Ectodermal cell (in vitro differentiated cells): ENCODE data around the gene PRKCA.

Experiments
- H3K27ac ChIP-seq: 2 replicates; pipeline ENCODE4 v1.7.0; 2013; ENCODE audit warnings: mild to moderate bottlenecking, low read depth, low read length; ENCODE audit not compliant: insufficient read depth, poor library complexity, severe bottlenecking
- H3K27me3 ChIP-seq: 2 replicates; pipeline ENCODE4 v1.7.0; 2013; ENCODE audit warnings: mild to moderate bottlenecking, low read length; ENCODE audit not compliant: insufficient read depth, control insufficient read depth, poor library complexity, severe bottlenecking
- H3K36me3 ChIP-seq: one replicate; pipeline ENCODE4 v1.7.0; 2013; ENCODE audit warnings: low read length; ENCODE audit not compliant: control insufficient read depth, insufficient read depth
- H3K4me1 ChIP-seq: one replicate; pipeline ENCODE4 v1.7.0; 2013; ENCODE audit warnings: low read length; ENCODE audit not compliant: control insufficient read depth, insufficient read depth
- H3K4me3 ChIP-seq: 2 replicates; pipeline ENCODE4 v1.7.0; 2013; ENCODE audit warnings: low read depth, low read length, control low read depth; ENCODE audit not compliant: insufficient read depth
- H3K9me3 ChIP-seq: 2 replicates; pipeline ENCODE4 v1.7.0; 2013; ENCODE audit warnings: mild to moderate bottlenecking, low read length, moderate library complexity; ENCODE audit not compliant: control insufficient read depth
- WGBS, 2 experiments: methylation state at CpG; one replicate each; pipeline ENCODE4 v1.1.7; 2013; ENCODE audit warnings: missing lambda C conversion rate in 2 of 2; 5-methylcytosine and 5-hydroxymethylcytosine counted together

Gene PRKCA

DNA sequence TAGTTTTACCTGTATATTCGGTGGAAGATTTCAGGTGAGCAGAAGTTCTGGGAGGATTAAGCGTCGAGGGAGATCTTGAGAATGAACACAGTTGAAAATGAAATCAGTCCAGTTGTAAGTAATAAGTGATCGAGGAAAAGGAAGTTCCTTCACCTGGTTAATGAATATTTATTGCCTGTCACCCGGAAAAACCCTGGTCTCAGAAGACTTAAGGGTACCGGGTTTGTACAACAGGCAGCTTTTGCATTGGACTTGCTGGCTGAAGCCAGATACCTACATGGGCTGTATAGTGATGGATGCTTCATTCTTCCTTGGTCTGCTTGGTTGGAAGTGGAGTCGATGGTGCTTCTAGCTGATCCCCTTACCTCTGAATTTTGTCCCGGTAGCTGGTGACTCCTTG lies 72.7 kb downstream of the PRKCA start:
- no peak overlapping the region for H3K27ac ChIP-seq
- no peaks in the 10 kb centered on the region for H3K27me3 ChIP-seq
- no peaks in the 10 kb centered on the region for H3K36me3 ChIP-seq
- H3K4me1 ChIP-seq, result peaks cover 9% of the 10 kb centered on the region
- no peak overlapping the region for H3K4me3 ChIP-seq
- H3K9me3 ChIP-seq, result no peaks in the 10 kb centered on the region
- WGBS, 2 experiments, result 94% methylated on average over 8 of the region's 8 CpGs

GRCh38 chr17:66378296-66378695 lies 75.9 kb downstream of the PRKCA start:
- no peaks in the 10 kb centered on the region for H3K9me3 ChIP-seq
- no peak overlapping the region for H3K27ac ChIP-seq
- no peaks in the 10 kb centered on the region for H3K27me3 ChIP-seq
- 70 to 72% methylated on average over 5 of the region's 5 CpGs for WGBS, 2 experiments
- H3K4me3 ChIP-seq, result no peak overlapping the region
- no peaks in the 10 kb centered on the region for H3K36me3 ChIP-seq
- H3K4me1 ChIP-seq, result peaks cover 9% of the 10 kb centered on the region

GRCh38 chr17:66379544-66379943 lies 77.1 kb downstream of the PRKCA start:
- Histone ChIP-seq H3K27ac (no peak overlapping the region), H3K9me3 (no peaks in the 10 kb centered on the region), H3K4me1 (peaks cover 4% of the 10 kb centered on the region), H3K4me3 (no peak overlapping the region), H3K27me3 (no peaks in the 10 kb centered on the region), H3K36me3 (no peaks in the 10 kb centered on the region)
- 94 to 98% methylated on average over 4 of the region's 4 CpGs for WGBS, 2 experiments

DNA sequence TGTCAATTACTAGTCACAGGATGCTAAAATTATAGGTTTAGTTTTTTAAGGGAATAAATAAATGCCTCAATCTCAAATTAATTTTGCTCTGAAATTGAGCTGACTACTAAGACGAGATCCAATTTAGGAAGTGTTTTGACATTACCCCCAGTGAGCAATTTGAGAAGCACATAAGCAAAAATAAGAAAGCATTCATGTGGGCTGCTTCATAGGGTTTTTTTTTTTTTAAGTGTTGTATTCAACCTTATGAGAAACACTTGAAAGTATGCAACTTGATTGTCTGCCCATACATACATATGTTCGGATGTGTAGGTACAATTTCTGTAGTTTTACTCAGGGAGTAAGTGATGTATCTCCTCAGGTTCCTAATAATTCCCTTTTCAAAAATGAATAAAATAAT lies 77.6 kb downstream of the PRKCA start:
- H3K4me1 ChIP-seq, result no peaks in the 10 kb centered on the region
- no peaks in the 10 kb centered on the region for H3K9me3 ChIP-seq
- no peak overlapping the region for H3K4me3 ChIP-seq
- 88 to 97% methylated on average over 1 of the region's 2 CpGs for WGBS, 2 experiments
- no peak overlapping the region for H3K27ac ChIP-seq
- no peaks in the 10 kb centered on the region for H3K27me3 ChIP-seq
- no peaks in the 10 kb centered on the region for H3K36me3 ChIP-seq

GRCh38 chr17:66381701-66382362 lies 79.4 kb downstream of the PRKCA start:
- 67 to 81% methylated on average over 4 of the region's 4 CpGs for WGBS, 2 experiments
- Histone ChIP-seq H3K4me3 (no peak overlapping the region), H3K27ac (no peak overlapping the region), H3K36me3 (no peaks in the 10 kb centered on the region), H3K27me3 (no peaks in the 10 kb centered on the region), H3K9me3 (no peaks in the 10 kb centered on the region), H3K4me1 (peaks cover under 1% of the 10 kb centered on the region)

- no peaks in the 10 kb centered on the region for H3K9me3 ChIP-seq
Measured at GRCh38 chr17:66383333-66383732, 80.9 kb downstream of the PRKCA start.

GRCh38 chr17:66386498-66387351 lies 84.3 kb downstream of the PRKCA start:
- H3K4me1 ChIP-seq, result peaks cover 11% of the 10 kb centered on the region
- no peak overlapping the region for H3K4me3 ChIP-seq
- no peaks in the 10 kb centered on the region for H3K9me3 ChIP-seq
- H3K27ac ChIP-seq, result peak overlapping the region; percentile 19
- no peaks in the 10 kb centered on the region for H3K36me3 ChIP-seq
- no peaks in the 10 kb centered on the region for H3K27me3 ChIP-seq
- 5 to 50% methylated on average over 1 to 2 of the region's 2 CpGs for WGBS, 2 experiments

More at GRCh38 chr17:66383333-66383732, 80.9 kb downstream of the PRKCA start:
- H3K27me3 ChIP-seq, result no peaks in the 10 kb centered on the region
- peaks cover 11% of the 10 kb centered on the region for H3K4me1 ChIP-seq
- H3K27ac ChIP-seq, result no peak overlapping the region
- WGBS, 2 experiments, result 92 to 98% methylated on average over 4 of the region's 4 CpGs
- no peaks in the 10 kb centered on the region for H3K36me3 ChIP-seq
- H3K4me3 ChIP-seq, result no peak overlapping the region

DNA sequence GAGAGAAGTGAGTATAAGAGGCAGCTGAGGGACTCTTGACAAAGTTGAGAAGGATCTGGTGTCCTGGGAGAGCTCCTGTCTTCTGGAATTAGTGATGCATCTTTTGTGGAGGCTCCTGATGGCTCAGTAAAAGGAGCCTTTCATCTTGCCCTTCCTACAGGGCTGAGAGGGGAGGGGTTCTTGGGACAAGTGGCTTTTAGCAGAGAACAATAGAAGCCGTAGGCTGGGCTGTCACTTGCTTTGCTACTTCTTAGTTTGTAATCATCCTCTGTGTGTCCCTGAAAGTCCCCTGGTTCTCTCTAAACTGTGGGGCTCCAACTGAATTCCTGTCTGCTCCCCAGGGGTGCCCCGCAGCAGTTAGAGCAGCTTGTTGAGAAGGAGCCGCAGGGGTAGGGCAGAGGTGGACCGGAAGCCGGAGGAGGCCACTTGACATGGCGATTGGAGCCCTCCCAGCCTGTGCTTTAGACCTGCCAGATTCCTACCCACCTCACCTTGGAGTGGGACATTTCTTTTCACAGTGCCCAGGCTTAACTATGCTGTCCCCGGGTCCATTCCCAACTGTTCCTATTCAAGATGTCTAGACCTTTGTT lies 85.1 kb downstream of the PRKCA start:
- Histone ChIP-seq H3K36me3 (no peaks in the 10 kb centered on the region), H3K27ac (peak overlapping the region; percentile 65), H3K27me3 (no peaks in the 10 kb centered on the region), H3K4me3 (no peak overlapping the region), H3K4me1 (peaks cover 11% of the 10 kb centered on the region), H3K9me3 (no peaks in the 10 kb centered on the region)
- WGBS, 2 experiments, result 36 to 38% methylated on average over 7 of the region's 7 CpGs

DNA sequence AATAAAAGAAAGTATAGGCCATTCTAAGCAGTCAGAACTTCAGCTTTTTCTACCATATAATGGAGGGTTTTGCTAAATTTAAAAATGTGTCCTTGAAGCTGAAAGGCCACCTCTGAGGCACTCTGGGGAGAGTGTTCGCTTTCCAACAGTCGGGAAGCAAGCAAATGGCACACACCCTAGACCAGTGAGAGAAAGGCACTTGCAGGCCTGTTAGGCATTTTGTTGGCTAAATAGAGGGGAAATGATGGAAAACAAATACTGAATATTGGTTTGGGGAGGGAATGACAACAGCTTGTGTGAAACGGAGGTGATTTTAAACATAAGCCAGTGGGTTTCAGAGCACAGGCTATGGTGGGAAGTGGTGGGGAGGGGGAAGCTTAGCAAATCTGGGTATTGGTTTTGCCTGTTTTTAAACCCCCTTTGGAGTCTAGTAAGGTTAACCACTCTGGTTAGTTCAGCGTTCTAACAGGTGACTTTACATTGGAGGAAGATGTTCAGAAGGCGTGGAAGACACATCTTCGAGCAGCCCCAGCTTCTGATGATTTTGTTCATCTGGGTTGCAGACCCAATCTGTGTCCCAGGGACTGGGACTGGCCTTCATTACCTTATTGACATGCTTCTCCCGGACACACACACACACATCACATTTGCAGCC lies 90.5 kb downstream of the PRKCA start:
- Histone ChIP-seq H3K27me3 (no peaks in the 10 kb centered on the region), H3K9me3 (no peaks in the 10 kb centered on the region), H3K36me3 (no peaks in the 10 kb centered on the region), H3K4me3 (no peak overlapping the region), H3K4me1 (no peaks in the 10 kb centered on the region), H3K27ac (no peak overlapping the region)
- WGBS, 2 experiments, result 85 to 89% methylated on average over 7 of the region's 7 CpGs

DNA sequence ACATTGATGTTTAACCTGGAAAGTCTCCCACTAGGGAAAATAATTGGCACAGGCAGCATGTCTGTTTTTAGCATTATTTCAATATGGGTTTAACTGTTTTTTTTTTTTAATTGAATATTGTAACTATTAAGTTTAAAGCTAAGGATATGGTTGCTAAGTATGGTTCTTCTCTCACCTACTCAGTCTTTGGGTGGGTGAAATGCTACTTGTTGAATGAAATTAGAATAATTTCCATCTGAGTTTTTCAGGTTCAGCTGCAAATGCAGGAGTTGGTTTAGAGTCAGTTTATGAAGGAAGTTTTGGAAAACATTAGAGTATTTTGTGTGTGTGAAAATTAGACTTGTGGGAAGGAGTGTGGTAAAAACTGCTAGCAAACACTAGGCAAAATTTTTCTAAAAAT lies 93.5 kb downstream of the PRKCA start:
- no peaks in the 10 kb centered on the region for H3K36me3 ChIP-seq
- H3K9me3 ChIP-seq, result no peaks in the 10 kb centered on the region
- H3K4me3 ChIP-seq, result no peak overlapping the region
- H3K27ac ChIP-seq, result no peak overlapping the region
- no peaks in the 10 kb centered on the region for H3K27me3 ChIP-seq
- H3K4me1 ChIP-seq, result no peaks in the 10 kb centered on the region
